SK-N-SH treated with all-trans-retinoic acid at 6 μM for 48 hours (cell line): Measurements from ENCODE around the gene SLC37A1.

Source experiments
- BACH2 ChIP-seq: fragments of 250-450 bp; sonication (Bioruptor Pico); IDR thresholded peaks from 2 replicates; pipeline ENCODE4 v1.9.0; 2021; ENCODE audit warnings: mild to moderate bottlenecking, borderline replicate concordance
- ESRRG ChIP-seq: fragments of 250-450 bp; sonication (Bioruptor Pico); IDR thresholded peaks from 2 replicates; pipeline ENCODE4 v1.6.1; 2021; ENCODE audit warnings: mild to moderate bottlenecking
- OSR1 ChIP-seq: fragments of 250-450 bp; sonication (Bioruptor Pico); IDR thresholded peaks from 2 replicates; pipeline ENCODE4 v1.8.0; 2022; ENCODE audit warnings: moderate library complexity, mild to moderate bottlenecking, inconsistent platforms
- TF ChIP-seq, protein P1 (sequence below): fragments of 250-450 bp; sonication (Bioruptor Pico); IDR thresholded peaks from 2 replicates; pipeline ENCODE4 v1.8.0; 2020; ENCODE audit warnings: mild to moderate bottlenecking, moderate library complexity, borderline replicate concordance

DNA sequence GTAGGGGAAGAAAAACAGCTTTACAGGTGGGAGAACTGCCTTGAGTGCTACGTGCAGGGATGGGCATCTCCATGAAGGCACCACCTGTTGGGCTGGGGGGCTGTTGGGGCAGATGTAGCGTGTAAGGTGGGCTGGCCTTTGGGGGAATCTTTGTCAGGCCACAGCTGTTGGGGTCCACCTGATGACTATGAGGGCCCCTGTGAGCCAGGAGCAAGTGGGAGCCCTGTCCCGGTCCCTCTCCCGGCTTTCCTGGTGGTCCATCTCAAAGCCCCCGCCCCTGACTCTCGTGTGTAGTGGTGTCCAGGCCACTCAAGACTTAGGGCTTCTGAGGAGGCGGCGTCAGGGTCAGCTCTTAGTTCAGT is 13.5 kb downstream of the SLC37A1 start:
- TF ChIP-seq, protein P1, sequence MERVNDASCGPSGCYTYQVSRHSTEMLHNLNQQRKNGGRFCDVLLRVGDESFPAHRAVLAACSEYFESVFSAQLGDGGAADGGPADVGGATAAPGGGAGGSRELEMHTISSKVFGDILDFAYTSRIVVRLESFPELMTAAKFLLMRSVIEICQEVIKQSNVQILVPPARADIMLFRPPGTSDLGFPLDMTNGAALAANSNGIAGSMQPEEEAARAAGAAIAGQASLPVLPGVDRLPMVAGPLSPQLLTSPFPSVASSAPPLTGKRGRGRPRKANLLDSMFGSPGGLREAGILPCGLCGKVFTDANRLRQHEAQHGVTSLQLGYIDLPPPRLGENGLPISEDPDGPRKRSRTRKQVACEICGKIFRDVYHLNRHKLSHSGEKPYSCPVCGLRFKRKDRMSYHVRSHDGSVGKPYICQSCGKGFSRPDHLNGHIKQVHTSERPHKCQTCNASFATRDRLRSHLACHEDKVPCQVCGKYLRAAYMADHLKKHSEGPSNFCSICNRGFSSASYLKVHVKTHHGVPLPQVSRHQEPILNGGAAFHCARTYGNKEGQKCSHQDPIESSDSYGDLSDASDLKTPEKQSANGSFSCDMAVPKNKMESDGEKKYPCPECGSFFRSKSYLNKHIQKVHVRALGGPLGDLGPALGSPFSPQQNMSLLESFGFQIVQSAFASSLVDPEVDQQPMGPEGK (CRISPR knock-in tag), result no peak
- TF ChIP-seq OSR1 (CRISPR knock-in tag) (no peak), BACH2 (CRISPR knock-in tag) (no peak), ESRRG (CRISPR knock-in tag) (no peak)
